Prostate gland (tissue), 2 donors: ENCODE measurements around the gene SPIN1. TPM values are rescaled to one million over a fixed set of nuclear protein-coding genes. Genes with fewer than 3 reads are reported as not detected.

Experiments
- DNase-seq: peaks from one replicate; pipeline ENCODE4 v3.0.0-alpha.2; 2019; ENCODE audit warnings: low spot score
- H3K27ac ChIP-seq, 2 donors: fragments of 200-600 bp; sonication (generic); 2 replicates each; pipeline ENCODE4 v1.5.1; 2017 to 2019
- H3K27me3 ChIP-seq: fragments of 200-600 bp; sonication (generic); replicated peaks from 2 replicates; pipeline ENCODE4 v1.5.1; 2019; ENCODE audit not compliant: insufficient read depth
- H3K36me3 ChIP-seq, 2 donors: fragments of 200-600 bp; sonication (generic); 1 replicate in 1 of 2; 2 replicates in 1 of 2; pipeline versions ENCODE4 v1.5.1 to v1.8.1; 2017 to 2019
- H3K4me1 ChIP-seq: fragments of 200-600 bp; sonication (generic); replicated peaks from 2 replicates; pipeline ENCODE4 v1.5.1; 2019
- H3K4me3 ChIP-seq, 2 donors: fragments of 200-600 bp; sonication (generic); 2 replicates each; pipeline ENCODE4 v1.5.1; 2017 to 2019
- H3K9me3 ChIP-seq: fragments of 200-600 bp; sonication (generic); 2 replicates; pipeline ENCODE4 v1.5.1; 2017
- POLR2A ChIP-seq: fragments of 450-650 bp; IDR thresholded peaks from one replicate; pipeline ENCODE4 v1.6.1; 2016; ENCODE audit warnings: antibody characterized with exemption, mild to moderate bottlenecking
- POLR2AphosphoS5 ChIP-seq: sonication (generic); formaldehyde crosslinking; IDR thresholded peaks from one replicate; pipeline ENCODE4 v1.6.1; 2017; ENCODE audit warnings: antibody characterized with exemption
- WGBS: methylation state at CpG from one replicate; pipeline ENCODE4 v1.1.5; 2018; 5-methylcytosine and 5-hydroxymethylcytosine counted together
- intact Hi-C: fragments of 100-400 bp; cut with DNase I; formaldehyde crosslinking; loops from one replicate; pipeline ENCODE4 v1.14.2; 2022
- total RNA-seq, 2 donors: library from RNA; depleted of rRNA; stranded (reverse); fragments of >200 nt; gene quantifications; one replicate each; pipeline ENCODE4 v1.1.0, GENCODE V29; 2016
- TF ChIP-seq, protein P1 (sequence below), 4 experiments: fragments of 200-600 bp in 2 of 4; fragments of 450-650 bp in 2 of 4; sonication (generic) in 2 of 4; IDR thresholded peaks; 1 replicate in 3 of 4; 2 replicates in 1 of 4; pipeline ENCODE4 v1.5.1; 2016 to 2019; ENCODE audit warnings: antibody characterized with exemption in 4 of 4, mild to moderate bottlenecking in 2 of 4, moderate library complexity in 2 of 4

The SPIN1 gene
- total RNA-seq, 2 donors from 2014 or later, result 74.5 to 98.5 TPM

DNA sequence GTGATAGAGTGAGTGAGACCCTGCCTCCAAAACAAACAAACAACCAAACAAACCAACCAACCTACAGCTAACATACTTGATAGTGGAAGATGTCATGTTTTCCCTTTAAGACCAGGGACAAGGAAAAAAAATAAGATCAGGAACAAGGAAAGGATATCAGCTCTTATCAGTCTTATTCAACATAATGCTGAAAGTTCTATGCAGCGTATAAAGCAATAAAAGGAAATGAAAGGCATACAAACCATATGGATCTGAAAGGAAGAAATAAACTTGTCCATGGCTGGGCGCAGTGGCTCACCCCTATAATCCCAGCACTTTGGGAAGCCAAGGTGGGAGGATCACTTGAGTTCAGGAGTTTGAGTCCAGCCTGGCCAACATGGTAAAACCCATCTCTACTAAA lies 23.5 kb upstream of the SPIN1 start:
- H3K4me1 ChIP-seq, result no peaks in the 10 kb centered on the region
- H3K9me3 ChIP-seq, result no peaks in the 10 kb centered on the region
- H3K4me3 ChIP-seq, result no peak overlapping the region
- H3K36me3 ChIP-seq, result no peaks in the 10 kb centered on the region
- H3K27me3 ChIP-seq, result no peaks in the 10 kb centered on the region
- WGBS, result 88% methylated on average over 2 of the region's 2 CpGs
- TF ChIP-seq, protein P1, sequence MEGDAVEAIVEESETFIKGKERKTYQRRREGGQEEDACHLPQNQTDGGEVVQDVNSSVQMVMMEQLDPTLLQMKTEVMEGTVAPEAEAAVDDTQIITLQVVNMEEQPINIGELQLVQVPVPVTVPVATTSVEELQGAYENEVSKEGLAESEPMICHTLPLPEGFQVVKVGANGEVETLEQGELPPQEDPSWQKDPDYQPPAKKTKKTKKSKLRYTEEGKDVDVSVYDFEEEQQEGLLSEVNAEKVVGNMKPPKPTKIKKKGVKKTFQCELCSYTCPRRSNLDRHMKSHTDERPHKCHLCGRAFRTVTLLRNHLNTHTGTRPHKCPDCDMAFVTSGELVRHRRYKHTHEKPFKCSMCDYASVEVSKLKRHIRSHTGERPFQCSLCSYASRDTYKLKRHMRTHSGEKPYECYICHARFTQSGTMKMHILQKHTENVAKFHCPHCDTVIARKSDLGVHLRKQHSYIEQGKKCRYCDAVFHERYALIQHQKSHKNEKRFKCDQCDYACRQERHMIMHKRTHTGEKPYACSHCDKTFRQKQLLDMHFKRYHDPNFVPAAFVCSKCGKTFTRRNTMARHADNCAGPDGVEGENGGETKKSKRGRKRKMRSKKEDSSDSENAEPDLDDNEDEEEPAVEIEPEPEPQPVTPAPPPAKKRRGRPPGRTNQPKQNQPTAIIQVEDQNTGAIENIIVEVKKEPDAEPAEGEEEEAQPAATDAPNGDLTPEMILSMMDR (IDR thresholded peaks at IDR 0.05), result no peak
- TF ChIP-seq POLR2AphosphoS5 (no peak), POLR2A (no peak)
- no peak for DNase-seq
- intact Hi-C loops, result no loop called here
- H3K27ac ChIP-seq, result no peak overlapping the region

DNA sequence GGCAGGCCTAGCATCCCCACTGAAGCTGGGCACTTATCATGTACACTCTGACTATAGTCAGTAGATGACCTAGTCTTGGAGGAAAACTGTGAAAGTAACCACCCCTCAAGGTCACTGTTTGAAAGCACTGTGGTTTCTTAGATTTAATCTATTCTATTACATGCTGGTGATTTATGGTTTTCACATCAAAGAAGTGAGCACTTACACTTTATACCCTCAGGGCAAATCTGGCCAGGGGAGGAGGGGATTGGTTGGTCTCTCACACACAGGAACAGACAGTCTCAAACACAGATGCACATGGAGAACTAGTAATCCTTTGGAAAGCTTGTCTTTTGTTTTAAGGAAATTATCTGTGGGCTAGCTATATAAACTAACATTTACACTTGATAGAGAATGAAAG lies 17.9 kb upstream of the SPIN1 start:
- H3K36me3 ChIP-seq, result no peaks in the 10 kb centered on the region
- no peak for DNase-seq
- intact Hi-C loops, result no loop called here
- no peak overlapping the region for H3K4me3 ChIP-seq
- no peaks in the 10 kb centered on the region for H3K9me3 ChIP-seq
- TF ChIP-seq POLR2A (no peak), POLR2AphosphoS5 (no peak)
- TF ChIP-seq, protein P1 (IDR thresholded peaks at IDR 0.05), result no peak
- H3K4me1 ChIP-seq, result no peaks in the 10 kb centered on the region
- H3K27me3 ChIP-seq, result no peaks in the 10 kb centered on the region
- no peak overlapping the region for H3K27ac ChIP-seq

DNA sequence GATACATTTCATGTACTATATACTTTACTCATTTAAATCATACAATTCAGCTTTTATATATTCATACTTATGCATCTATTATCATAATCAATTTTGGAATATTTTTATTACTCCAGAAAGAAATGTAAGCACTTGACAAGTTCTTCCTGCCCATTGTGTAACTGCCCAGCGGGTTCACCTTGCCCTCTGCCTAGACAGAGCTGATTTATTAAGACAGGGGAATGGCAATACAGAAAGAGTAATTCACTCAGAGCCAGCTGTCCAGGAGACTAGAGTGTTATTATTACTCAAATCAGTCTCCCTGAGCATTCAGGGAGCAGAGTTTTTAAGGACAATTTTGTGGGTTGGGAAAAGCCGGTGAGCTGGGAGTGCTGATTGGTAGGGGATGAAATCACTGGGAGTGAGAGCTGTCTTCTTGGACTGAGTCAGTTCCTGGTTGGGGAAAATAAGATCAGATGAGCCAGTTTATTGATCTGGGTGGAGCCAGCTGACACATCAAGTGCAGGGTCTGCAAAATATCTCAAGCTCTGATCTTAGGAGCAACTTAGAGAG lies 16.1 kb upstream of the SPIN1 start:
- no peak overlapping the region for H3K27ac ChIP-seq
- WGBS, result 70% methylated on average over 2 of the region's 2 CpGs
- H3K4me1 ChIP-seq, result no peaks in the 10 kb centered on the region
- DNase-seq, result no peak
- no peak overlapping the region for H3K4me3 ChIP-seq
- H3K9me3 ChIP-seq, result no peaks in the 10 kb centered on the region
- no peaks in the 10 kb centered on the region for H3K27me3 ChIP-seq
- intact Hi-C loops, result no loop called here
- no peaks in the 10 kb centered on the region for H3K36me3 ChIP-seq
- no peak for TF ChIP-seq POLR2AphosphoS5
- no peak for TF ChIP-seq POLR2A
- TF ChIP-seq, protein P1 (IDR thresholded peaks at IDR 0.05), result no peak

- Histone ChIP-seq H3K27me3 (no peaks in the 10 kb centered on the region), H3K4me3 (no peak overlapping the region), H3K4me1 (no peaks in the 10 kb centered on the region), H3K36me3 (no peaks in the 10 kb centered on the region), H3K9me3 (no peaks in the 10 kb centered on the region), H3K27ac (no peak overlapping the region)
- no peak for TF ChIP-seq POLR2A
- no peak for DNase-seq
- intact Hi-C loops, result no loop called here
- WGBS, result 82% methylated on average over 5 of the region's 5 CpGs
Observed at GRCh38 chr9:88373045-88373444, 15.2 kb upstream of the SPIN1 start.

DNA sequence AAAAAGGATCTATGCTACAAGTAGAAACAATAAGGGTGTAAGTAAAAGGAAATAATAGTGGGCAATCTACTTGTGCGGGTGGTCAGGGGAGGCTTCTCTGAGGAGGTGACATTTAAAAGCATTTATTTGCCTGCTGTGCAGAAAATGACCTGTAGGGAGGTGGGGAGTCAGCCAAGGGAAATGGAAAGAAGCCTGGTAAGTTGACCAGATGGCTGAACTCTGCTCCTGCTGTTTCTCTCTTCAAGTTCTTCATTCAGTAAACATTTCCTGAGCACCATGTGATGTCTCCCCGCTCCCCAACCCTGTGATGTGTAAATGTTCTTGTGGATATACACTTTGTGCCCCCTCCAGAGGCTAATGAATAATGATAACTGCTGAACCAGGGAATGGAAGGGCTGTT lies 9.9 kb upstream of the SPIN1 start:
- H3K27ac ChIP-seq, result no peak overlapping the region
- no peaks in the 10 kb centered on the region for H3K36me3 ChIP-seq
- no peaks in the 10 kb centered on the region for H3K9me3 ChIP-seq
- no peak for DNase-seq
- intact Hi-C loops, result no loop called here
- no peaks in the 10 kb centered on the region for H3K27me3 ChIP-seq
- 69% methylated on average over 2 of the region's 2 CpGs for WGBS
- H3K4me1 ChIP-seq, result no peaks in the 10 kb centered on the region
- no peak overlapping the region for H3K4me3 ChIP-seq
- TF ChIP-seq POLR2AphosphoS5, result no peak
- TF ChIP-seq, protein P1 (IDR thresholded peaks at IDR 0.05), result no peak
- no peak for TF ChIP-seq POLR2A
